Vagina (tissue), 2 donors: ENCODE results near the gene MICAL3.
A peak's percentile ranks its signal among the peaks of the same experiment; 100 is the strongest.

Experiments
- CTCF ChIP-seq, 3 experiments: fragments of 450-650 bp in 2 of 3; fragments of 200-600 bp in 1 of 3; sonication (generic) in 1 of 3; IDR thresholded peaks; one replicate each; pipeline ENCODE4 v1.5.1; 2017 to 2019; ENCODE audit warnings: antibody characterized with exemption in 3 of 3, mild to moderate bottlenecking in 2 of 3, moderate library complexity in 2 of 3
- POLR2AphosphoS5 ChIP-seq, 2 donors: sonication (generic); formaldehyde crosslinking; IDR thresholded peaks; one replicate each; pipeline ENCODE4 v1.9.0; 2017; ENCODE audit warnings: antibody characterized with exemption in 2 of 2, mild to moderate bottlenecking in 2 of 2, low read depth in 1 of 2; ENCODE audit not compliant: insufficient read depth in 1 of 2

GRCh38 chr22:17851759-17852158 lies 172.6 kb downstream of the MICAL3 start:
- TF ChIP-seq CTCF (IDR thresholded peaks at IDR 0.05) (no peak), POLR2AphosphoS5 (IDR thresholded peaks at IDR 0.05; ENCODE audit: insufficient read depth in 1 of 2, low read depth in 1 of 2) (peak in 1 of 2 donors; percentile 49)
